HL-60 (cell line): ENCODE results near the gene FGF4.

Experiments
- DNase-seq, 2 experiments: peaks; one replicate each; pipeline ENCODE4 v3.0.0-alpha.2; 2010 to 2020; ENCODE audit warnings: low read depth in 1 of 2, low spot score in 1 of 2
- H3K27ac ChIP-seq: fragments of 250-450 bp; sonication (Bioruptor Pico); replicated peaks from 2 replicates; pipeline ENCODE4 v1.5.1; 2020; ENCODE audit warnings: mild to moderate bottlenecking, moderate library complexity
- H3K27me3 ChIP-seq: fragments of 250-450 bp; sonication (Bioruptor Pico); 2 replicates; pipeline ENCODE4 v1.5.1; 2021; ENCODE audit warnings: mild to moderate bottlenecking, moderate library complexity; ENCODE audit not compliant: insufficient read depth, poor library complexity, severe bottlenecking
- H3K4me3 ChIP-seq: replicated peaks from 2 replicates; pipeline ENCODE4 v1.5.1; 2011; ENCODE audit warnings: mild to moderate bottlenecking, control low read depth, low read length; ENCODE audit not compliant: insufficient read depth
- GABPA ChIP-seq: IDR thresholded peaks from 2 replicates; pipeline ENCODE4 v1.6.1; 2012; ENCODE audit warnings: low read depth
- POLR2AphosphoS5 ChIP-seq: IDR thresholded peaks from 2 replicates; pipeline ENCODE4 v1.6.1; 2012; ENCODE audit warnings: low read depth
- SPI1 ChIP-seq: IDR thresholded peaks from 2 replicates; pipeline ENCODE4 v1.6.1; 2012; ENCODE audit warnings: low read depth, mild to moderate bottlenecking, borderline replicate concordance
- TF ChIP-seq, protein P1 (sequence below): IDR thresholded peaks from one replicate; pipeline ENCODE4 v1.5.1; 2011; ENCODE audit warnings: low read length, control low read depth, inconsistent platforms; ENCODE audit not compliant: insufficient read depth
- TF ChIP-seq, protein P2 (sequence below): IDR thresholded peaks from 2 replicates; pipeline ENCODE4 v1.6.1; 2012; ENCODE audit warnings: low read depth; ENCODE audit not compliant: insufficient replicate concordance

Gene FGF4

GRCh38 chr11:69797737-69798528 lies 22.8 kb upstream of the FGF4 start:
- no peak for DNase-seq
- H3K27me3 ChIP-seq: no peaks in the 10 kb centered on the region
- TF ChIP-seq, protein P1, sequence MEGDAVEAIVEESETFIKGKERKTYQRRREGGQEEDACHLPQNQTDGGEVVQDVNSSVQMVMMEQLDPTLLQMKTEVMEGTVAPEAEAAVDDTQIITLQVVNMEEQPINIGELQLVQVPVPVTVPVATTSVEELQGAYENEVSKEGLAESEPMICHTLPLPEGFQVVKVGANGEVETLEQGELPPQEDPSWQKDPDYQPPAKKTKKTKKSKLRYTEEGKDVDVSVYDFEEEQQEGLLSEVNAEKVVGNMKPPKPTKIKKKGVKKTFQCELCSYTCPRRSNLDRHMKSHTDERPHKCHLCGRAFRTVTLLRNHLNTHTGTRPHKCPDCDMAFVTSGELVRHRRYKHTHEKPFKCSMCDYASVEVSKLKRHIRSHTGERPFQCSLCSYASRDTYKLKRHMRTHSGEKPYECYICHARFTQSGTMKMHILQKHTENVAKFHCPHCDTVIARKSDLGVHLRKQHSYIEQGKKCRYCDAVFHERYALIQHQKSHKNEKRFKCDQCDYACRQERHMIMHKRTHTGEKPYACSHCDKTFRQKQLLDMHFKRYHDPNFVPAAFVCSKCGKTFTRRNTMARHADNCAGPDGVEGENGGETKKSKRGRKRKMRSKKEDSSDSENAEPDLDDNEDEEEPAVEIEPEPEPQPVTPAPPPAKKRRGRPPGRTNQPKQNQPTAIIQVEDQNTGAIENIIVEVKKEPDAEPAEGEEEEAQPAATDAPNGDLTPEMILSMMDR: no peak
- no peak for TF ChIP-seq GABPA
- TF ChIP-seq SPI1: no peak
- no peak for TF ChIP-seq POLR2AphosphoS5
- TF ChIP-seq, protein P2, sequence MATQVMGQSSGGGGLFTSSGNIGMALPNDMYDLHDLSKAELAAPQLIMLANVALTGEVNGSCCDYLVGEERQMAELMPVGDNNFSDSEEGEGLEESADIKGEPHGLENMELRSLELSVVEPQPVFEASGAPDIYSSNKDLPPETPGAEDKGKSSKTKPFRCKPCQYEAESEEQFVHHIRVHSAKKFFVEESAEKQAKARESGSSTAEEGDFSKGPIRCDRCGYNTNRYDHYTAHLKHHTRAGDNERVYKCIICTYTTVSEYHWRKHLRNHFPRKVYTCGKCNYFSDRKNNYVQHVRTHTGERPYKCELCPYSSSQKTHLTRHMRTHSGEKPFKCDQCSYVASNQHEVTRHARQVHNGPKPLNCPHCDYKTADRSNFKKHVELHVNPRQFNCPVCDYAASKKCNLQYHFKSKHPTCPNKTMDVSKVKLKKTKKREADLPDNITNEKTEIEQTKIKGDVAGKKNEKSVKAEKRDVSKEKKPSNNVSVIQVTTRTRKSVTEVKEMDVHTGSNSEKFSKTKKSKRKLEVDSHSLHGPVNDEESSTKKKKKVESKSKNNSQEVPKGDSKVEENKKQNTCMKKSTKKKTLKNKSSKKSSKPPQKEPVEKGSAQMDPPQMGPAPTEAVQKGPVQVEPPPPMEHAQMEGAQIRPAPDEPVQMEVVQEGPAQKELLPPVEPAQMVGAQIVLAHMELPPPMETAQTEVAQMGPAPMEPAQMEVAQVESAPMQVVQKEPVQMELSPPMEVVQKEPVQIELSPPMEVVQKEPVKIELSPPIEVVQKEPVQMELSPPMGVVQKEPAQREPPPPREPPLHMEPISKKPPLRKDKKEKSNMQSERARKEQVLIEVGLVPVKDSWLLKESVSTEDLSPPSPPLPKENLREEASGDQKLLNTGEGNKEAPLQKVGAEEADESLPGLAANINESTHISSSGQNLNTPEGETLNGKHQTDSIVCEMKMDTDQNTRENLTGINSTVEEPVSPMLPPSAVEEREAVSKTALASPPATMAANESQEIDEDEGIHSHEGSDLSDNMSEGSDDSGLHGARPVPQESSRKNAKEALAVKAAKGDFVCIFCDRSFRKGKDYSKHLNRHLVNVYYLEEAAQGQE: no peak
- H3K4me3 ChIP-seq: no peak overlapping the region
- no peak overlapping the region for H3K27ac ChIP-seq

DNA sequence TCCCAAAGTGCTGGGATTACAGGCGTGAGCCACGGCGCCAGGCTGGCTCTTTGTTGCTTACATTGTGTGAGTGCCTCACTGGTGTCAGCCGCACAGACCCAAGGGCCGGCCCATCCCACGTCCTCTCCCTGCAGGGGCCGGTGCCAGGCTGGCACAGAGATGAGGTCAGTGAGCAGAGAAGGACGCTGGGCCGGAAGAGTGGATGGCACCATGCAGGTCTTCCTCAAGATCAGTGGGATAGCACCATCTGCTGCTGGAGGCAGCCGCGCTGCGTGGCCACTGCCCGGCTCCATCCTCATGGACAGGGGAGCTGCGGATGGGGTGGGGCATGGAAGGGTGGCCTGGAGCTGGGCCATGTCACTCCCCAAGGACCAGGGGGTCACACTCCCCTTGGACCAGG lies 22.0 kb upstream of the FGF4 start:
- H3K27ac ChIP-seq: no peak overlapping the region
- no peak for DNase-seq
- no peak overlapping the region for H3K4me3 ChIP-seq
- TF ChIP-seq GABPA (no peak), SPI1 (no peak), POLR2AphosphoS5 (no peak)
- TF ChIP-seq, protein P1: no peak
- TF ChIP-seq, protein P2: no peak
- H3K27me3 ChIP-seq: no peaks in the 10 kb centered on the region

DNA sequence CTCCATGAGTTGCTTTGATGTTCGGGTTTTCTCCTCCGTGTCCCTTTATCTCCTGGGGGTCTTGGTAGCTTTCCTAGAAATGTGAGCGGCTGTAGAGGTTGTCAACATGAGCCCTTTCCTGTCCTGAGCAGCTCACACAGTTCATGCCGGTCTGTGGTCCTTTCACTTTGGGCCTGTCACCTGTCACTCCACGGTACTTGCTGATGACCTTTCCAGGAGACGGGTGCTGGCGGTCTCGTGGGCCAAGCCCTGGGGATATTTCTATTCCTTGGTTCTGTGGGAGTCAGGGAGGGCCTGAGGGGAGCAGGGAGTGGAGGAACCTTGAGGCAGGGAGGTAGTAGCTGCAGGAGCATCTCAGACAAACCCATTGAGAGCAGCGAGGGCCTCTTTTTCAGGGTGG lies 20.9 kb upstream of the FGF4 start:
- no peak overlapping the region for H3K27ac ChIP-seq
- TF ChIP-seq POLR2AphosphoS5 (no peak), GABPA (no peak), SPI1 (no peak)
- TF ChIP-seq, protein P2: no peak
- TF ChIP-seq, protein P1: no peak
- no peak overlapping the region for H3K4me3 ChIP-seq
- DNase-seq: no peak
- no peaks in the 10 kb centered on the region for H3K27me3 ChIP-seq
